Transverse colon (tissue), 4 donors: ENCODE data around the gene CDKAL1. TPM values are rescaled to one million over a fixed set of nuclear protein-coding genes. Genes with fewer than 3 reads are reported as not detected.

Experiments
- DNase-seq: peaks from one replicate; pipeline ENCODE4 v3.0.0-alpha.2; 2019
- H3K27ac ChIP-seq, 4 donors: fragments of 200-600 bp; sonication (generic); 2 replicates each; pipeline ENCODE4 v1.5.1; 2016 to 2018; ENCODE audit warnings: inconsistent platforms in 4 of 4
- H3K27me3 ChIP-seq: fragments of 200-600 bp; sonication (generic); 2 replicates; pipeline ENCODE4 v1.5.1; 2017; ENCODE audit warnings: inconsistent platforms
- H3K36me3 ChIP-seq, 4 donors: fragments of 200-600 bp; sonication (generic); 2 replicates each; pipeline ENCODE4 v1.5.1; 2017 to 2019; ENCODE audit warnings: inconsistent platforms in 4 of 4
- H3K4me1 ChIP-seq, 4 donors: fragments of 200-600 bp; sonication (generic); 2 replicates each; pipeline ENCODE4 v1.5.1; 2017 to 2020; ENCODE audit warnings: inconsistent platforms in 4 of 4
- H3K4me3 ChIP-seq, 4 donors: fragments of 200-600 bp; sonication (generic); 1 replicate in 1 of 4; 2 replicates in 3 of 4; pipeline versions ENCODE4 v1.5.1 to v1.6.1; 2017 to 2019; ENCODE audit warnings: inconsistent platforms in 4 of 4
- H3K9me3 ChIP-seq, 2 donors: fragments of 200-600 bp; sonication (generic); 2 replicates each; pipeline ENCODE4 v1.5.1; 2017 to 2019; ENCODE audit warnings: inconsistent platforms in 2 of 2
- EP300 ChIP-seq: sonication (generic); formaldehyde crosslinking; IDR thresholded peaks from one replicate; pipeline ENCODE4 v1.6.1; 2017; ENCODE audit warnings: antibody characterized with exemption, low read depth
- POLR2A ChIP-seq: fragments of 450-650 bp; IDR thresholded peaks from one replicate; pipeline ENCODE4 v1.6.1; 2016; ENCODE audit warnings: antibody characterized with exemption, mild to moderate bottlenecking, moderate library complexity
- POLR2AphosphoS5 ChIP-seq, 3 donors: sonication (generic); formaldehyde crosslinking; IDR thresholded peaks; one replicate each; pipeline ENCODE4 v1.6.1; 2016; ENCODE audit warnings: antibody characterized with exemption in 3 of 3
- WGBS, 2 donors: methylation state at CpG; one replicate each; pipeline ENCODE4 v1.1.5; 2018; ENCODE audit warnings: low coverage in 1 of 2; 5-methylcytosine and 5-hydroxymethylcytosine counted together
- in situ Hi-C, 4 donors: fragments of 200-750 bp; cut with MboI; loops; one replicate each; pipeline versions ENCODE4 v1.15.0 to v1.15.1; 2017; ENCODE audit warnings: low sequenced_read_pairs in 3 of 4, low pct_ligation_motif_present in 1 of 4, low pct_unique_long_range_greater_than_20kb in 1 of 4
- intact Hi-C: fragments of 100-400 bp; cut with DNase I; formaldehyde crosslinking; loops from one replicate; pipeline ENCODE4 v1.15.1; 2023; ENCODE audit warnings: low total_unique reads
- total RNA-seq, 4 donors: library from RNA; depleted of rRNA; stranded (reverse); fragments of >200 nt; gene quantifications; one replicate each; pipeline ENCODE4 v1.1.0, GENCODE V29; 2016
- TF ChIP-seq, protein P1 (sequence below), 5 experiments: fragments of 200-600 bp in 3 of 5; fragments of 450-650 bp in 2 of 5; sonication (generic) in 3 of 5; IDR thresholded peaks; 1 replicate in 2 of 5; 2 replicates in 3 of 5; pipeline ENCODE4 v1.5.1; 2016 to 2017; ENCODE audit warnings: antibody characterized with exemption in 5 of 5, inconsistent platforms in 3 of 5, mild to moderate bottlenecking in 2 of 5, moderate library complexity in 1 of 5

The CDKAL1 gene
- total RNA-seq, 4 donors from 2014 or later: 4.8 to 21.7 (median 12.5) TPM

- no peak for DNase-seq
- Histone ChIP-seq H3K27me3 (no peaks in the 10 kb centered on the region), H3K4me1 (no peaks in the 10 kb centered on the region), H3K27ac (no peak overlapping the region), H3K9me3 (no peaks in the 10 kb centered on the region), H3K4me3 (no peak overlapping the region), H3K36me3 (no peaks in the 10 kb centered on the region)
- in situ Hi-C loops (no loop called here), intact Hi-C loops (no loop called here)
- TF ChIP-seq, protein P1, sequence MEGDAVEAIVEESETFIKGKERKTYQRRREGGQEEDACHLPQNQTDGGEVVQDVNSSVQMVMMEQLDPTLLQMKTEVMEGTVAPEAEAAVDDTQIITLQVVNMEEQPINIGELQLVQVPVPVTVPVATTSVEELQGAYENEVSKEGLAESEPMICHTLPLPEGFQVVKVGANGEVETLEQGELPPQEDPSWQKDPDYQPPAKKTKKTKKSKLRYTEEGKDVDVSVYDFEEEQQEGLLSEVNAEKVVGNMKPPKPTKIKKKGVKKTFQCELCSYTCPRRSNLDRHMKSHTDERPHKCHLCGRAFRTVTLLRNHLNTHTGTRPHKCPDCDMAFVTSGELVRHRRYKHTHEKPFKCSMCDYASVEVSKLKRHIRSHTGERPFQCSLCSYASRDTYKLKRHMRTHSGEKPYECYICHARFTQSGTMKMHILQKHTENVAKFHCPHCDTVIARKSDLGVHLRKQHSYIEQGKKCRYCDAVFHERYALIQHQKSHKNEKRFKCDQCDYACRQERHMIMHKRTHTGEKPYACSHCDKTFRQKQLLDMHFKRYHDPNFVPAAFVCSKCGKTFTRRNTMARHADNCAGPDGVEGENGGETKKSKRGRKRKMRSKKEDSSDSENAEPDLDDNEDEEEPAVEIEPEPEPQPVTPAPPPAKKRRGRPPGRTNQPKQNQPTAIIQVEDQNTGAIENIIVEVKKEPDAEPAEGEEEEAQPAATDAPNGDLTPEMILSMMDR (IDR thresholded peaks at IDR 0.05): no peak
- TF ChIP-seq POLR2A: no peak
- no peak for TF ChIP-seq POLR2AphosphoS5 (IDR thresholded peaks at IDR 0.05)
- TF ChIP-seq EP300: no peak
- 53 to 69% methylated on average over 2 of the region's 2 CpGs for WGBS, 2 donors
Measured at GRCh38 chr6:20892365-20892764, 358.1 kb downstream of the CDKAL1 start.

- TF ChIP-seq POLR2AphosphoS5 (IDR thresholded peaks at IDR 0.05) (no peak), POLR2A (no peak), EP300 (no peak)
- TF ChIP-seq, protein P1 (IDR thresholded peaks at IDR 0.05): no peak
- H3K9me3 ChIP-seq: no peaks in the 10 kb centered on the region
- intact Hi-C loops (no loop called here), in situ Hi-C loops (no loop called here)
- no peak overlapping the region for H3K27ac ChIP-seq
- no peaks in the 10 kb centered on the region for H3K36me3 ChIP-seq
- H3K27me3 ChIP-seq: no peaks in the 10 kb centered on the region
- no peak for DNase-seq
- H3K4me3 ChIP-seq: no peak overlapping the region
- no peaks in the 10 kb centered on the region for H3K4me1 ChIP-seq
Measured at GRCh38 chr6:20893412-20893811, 359.2 kb downstream of the CDKAL1 start.

DNA sequence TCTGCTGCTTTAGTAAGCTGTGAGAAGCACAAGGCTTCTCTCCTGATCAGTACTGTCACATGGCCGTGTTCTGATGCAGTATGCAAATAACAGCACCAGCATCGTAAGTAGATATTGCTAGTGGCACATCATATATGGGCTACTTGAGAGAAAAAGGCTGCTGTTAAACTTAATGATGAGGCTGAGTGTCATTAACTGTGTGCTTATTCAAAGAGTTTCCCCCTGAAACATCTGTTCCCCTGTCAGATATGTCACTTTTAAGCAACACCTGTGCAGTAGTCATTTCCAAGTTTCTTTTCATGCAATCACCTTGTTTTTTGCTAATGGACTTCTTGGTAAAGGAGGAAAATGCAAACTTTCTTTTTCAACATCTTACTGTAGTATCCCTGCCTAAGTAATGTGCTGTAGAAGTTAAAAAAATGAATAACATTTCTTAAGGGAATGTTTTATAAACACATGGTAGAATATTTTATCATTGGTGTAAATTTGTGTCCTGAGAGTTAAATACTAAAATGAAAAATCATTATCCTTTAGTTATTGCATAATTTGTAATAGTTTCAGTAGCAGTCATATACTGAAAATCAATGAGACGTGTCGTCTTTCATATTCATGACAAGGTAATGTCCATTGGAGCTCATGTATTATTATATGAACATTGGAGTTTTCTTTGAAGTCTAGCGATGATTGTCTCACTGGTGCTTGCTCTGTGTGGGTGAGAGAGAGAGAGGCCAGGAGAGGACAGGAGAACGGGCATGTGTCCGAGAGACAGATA, 366.3 kb downstream of the CDKAL1 start:
- in situ Hi-C loops (no loop called here), intact Hi-C loops (no loop called here)
- 79 to 86% methylated on average over 5 to 7 of the region's 7 CpGs for WGBS, 2 donors

DNA sequence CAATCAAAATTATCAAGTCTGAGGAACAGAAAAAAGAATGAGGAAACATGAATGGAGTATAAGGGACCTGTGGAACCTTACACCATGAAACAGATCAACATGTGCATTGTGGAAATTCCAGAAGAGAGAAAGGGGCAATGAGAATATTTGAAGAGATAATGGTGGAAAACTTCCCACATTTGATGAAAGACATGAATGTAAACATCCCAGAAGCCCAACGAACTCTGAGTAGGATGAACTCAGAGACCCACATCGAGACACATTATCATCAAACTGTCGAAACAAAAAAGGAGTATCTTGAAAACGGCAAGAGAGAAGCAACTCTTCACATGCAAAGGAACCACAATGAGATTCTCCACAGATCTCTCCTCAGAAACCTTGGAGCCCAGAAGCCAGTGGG, 371.1 kb downstream of the CDKAL1 start:
- no peak overlapping the region for H3K27ac ChIP-seq
- WGBS, 2 donors: 54 to 84% methylated on average over 3 to 4 of the region's 4 CpGs
- no peaks in the 10 kb centered on the region for H3K4me1 ChIP-seq
- TF ChIP-seq EP300: no peak
- no peak for TF ChIP-seq POLR2A
- TF ChIP-seq POLR2AphosphoS5 (IDR thresholded peaks at IDR 0.05): no peak
- TF ChIP-seq, protein P1 (IDR thresholded peaks at IDR 0.05): no peak
- H3K9me3 ChIP-seq: no peaks in the 10 kb centered on the region
- H3K27me3 ChIP-seq: no peaks in the 10 kb centered on the region
- intact Hi-C loops: no loop called here
- no peak overlapping the region for H3K4me3 ChIP-seq
- no peak for DNase-seq
- in situ Hi-C loops: no loop called here
- H3K36me3 ChIP-seq: no peaks in the 10 kb centered on the region

More for the DNA sequence above, 366.3 kb downstream of the CDKAL1 start:
- TF ChIP-seq, protein P1 (IDR thresholded peaks at IDR 0.05): no peak
- TF ChIP-seq EP300 (no peak), POLR2A (no peak), POLR2AphosphoS5 (IDR thresholded peaks at IDR 0.05) (no peak)
- no peak overlapping the region for H3K4me3 ChIP-seq
- no peaks in the 10 kb centered on the region for H3K27me3 ChIP-seq
- H3K27ac ChIP-seq: no peak overlapping the region
- H3K9me3 ChIP-seq: no peaks in the 10 kb centered on the region
- H3K4me1 ChIP-seq: no peaks in the 10 kb centered on the region
- no peaks in the 10 kb centered on the region for H3K36me3 ChIP-seq
- no peak for DNase-seq
